BLaER1 (cell line): ENCODE measurements around the gene GPR37L1.
"Not testable (repeated sequence)": the region's sequence is repeated elsewhere in the genome, so short reads cannot be mapped to it uniquely, and the experiment has no call there.

Experiments used
- H3K27ac ChIP-seq: shearing (Covaris generic); formaldehyde crosslinking; 2 replicates; pipeline ENCODE4 v1.8.1; 2022
- H3K27me3 ChIP-seq: shearing (Covaris generic); formaldehyde crosslinking; 2 replicates; pipeline ENCODE4 v1.8.1; 2022
- H3K36me3 ChIP-seq: shearing (Covaris generic); formaldehyde crosslinking; 2 replicates; pipeline ENCODE4 v1.8.1; 2022
- H3K4me1 ChIP-seq: shearing (Covaris generic); formaldehyde crosslinking; 2 replicates; pipeline ENCODE4 v1.8.1; 2022
- H3K4me2 ChIP-seq: shearing (Covaris generic); formaldehyde crosslinking; 2 replicates; pipeline ENCODE4 v1.8.1; 2022
- H3K4me3 ChIP-seq: shearing (Covaris generic); formaldehyde crosslinking; 2 replicates; pipeline ENCODE4 v1.8.1; 2022
- H3K9ac ChIP-seq: shearing (Covaris generic); formaldehyde crosslinking; 2 replicates; pipeline ENCODE4 v1.8.1; 2022
- H3K9me3 ChIP-seq: shearing (Covaris generic); formaldehyde crosslinking; 2 replicates; pipeline ENCODE4 v1.8.1; 2022
- H4K20me1 ChIP-seq: shearing (Covaris generic); formaldehyde crosslinking; 2 replicates; pipeline ENCODE4 v1.8.1; 2022
- Cebpa-rat ChIP-seq: shearing (Covaris generic); IDR thresholded peaks from 2 replicates; pipeline ENCODE4 v1.8.1; 2022

GPR37L1 gene

DNA sequence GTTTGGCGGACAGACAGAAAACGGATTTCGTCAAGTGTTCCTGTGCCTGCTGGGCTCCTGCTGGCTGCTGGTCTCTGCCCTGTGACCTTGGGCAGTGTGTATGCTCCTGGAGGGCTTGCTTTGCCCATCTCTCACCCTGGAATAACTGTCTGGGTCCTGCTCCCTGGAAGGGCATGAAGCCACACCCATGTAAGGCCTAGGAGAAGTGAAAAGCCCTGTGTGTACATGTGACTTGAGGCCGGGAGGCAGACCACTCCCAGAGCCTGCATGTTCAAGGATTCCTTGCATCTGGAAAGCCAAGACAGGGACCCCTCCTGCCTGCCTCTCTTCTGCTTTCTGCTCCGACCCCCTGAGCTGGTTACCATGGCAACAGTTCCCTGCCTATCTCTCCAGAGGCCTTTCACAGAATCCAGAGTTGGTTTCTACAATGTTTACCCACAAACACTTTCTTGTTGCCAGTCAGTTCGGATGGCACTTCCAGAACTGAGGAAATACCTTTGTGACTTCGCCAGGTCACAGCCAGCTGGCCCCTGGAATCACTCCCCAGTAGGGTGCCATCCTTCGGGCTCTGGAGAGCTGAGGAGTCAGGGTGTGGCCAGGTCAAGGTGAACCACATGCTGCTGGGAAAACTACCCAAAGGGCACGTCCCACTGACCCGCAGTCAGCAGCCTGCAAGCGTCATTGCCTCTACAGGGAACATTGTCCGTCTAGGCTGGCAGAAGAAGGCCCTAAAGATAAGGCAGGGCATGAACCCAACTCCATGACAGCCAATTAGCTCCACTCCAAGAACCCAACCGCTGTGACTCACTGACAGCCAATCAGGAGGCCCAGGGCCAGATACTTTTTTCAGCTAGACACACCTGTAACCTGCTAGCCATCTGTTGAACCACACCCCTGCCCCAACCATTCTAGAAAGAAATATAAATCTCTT, 14.7 kb upstream of the GPR37L1 start:
- H3K9me3 ChIP-seq: no peaks in the 10 kb centered on the region
- H3K4me1 ChIP-seq: no peaks in the 10 kb centered on the region
- no peaks in the 10 kb centered on the region for H3K36me3 ChIP-seq
- H3K27ac ChIP-seq: no peak overlapping the region
- no peaks in the 10 kb centered on the region for H4K20me1 ChIP-seq
- H3K27me3 ChIP-seq: no peaks in the 10 kb centered on the region
- no peak overlapping the region for H3K4me2 ChIP-seq
- H3K4me3 ChIP-seq: no peak overlapping the region
- no peak overlapping the region for H3K9ac ChIP-seq
- no peak for TF ChIP-seq Cebpa-rat

DNA sequence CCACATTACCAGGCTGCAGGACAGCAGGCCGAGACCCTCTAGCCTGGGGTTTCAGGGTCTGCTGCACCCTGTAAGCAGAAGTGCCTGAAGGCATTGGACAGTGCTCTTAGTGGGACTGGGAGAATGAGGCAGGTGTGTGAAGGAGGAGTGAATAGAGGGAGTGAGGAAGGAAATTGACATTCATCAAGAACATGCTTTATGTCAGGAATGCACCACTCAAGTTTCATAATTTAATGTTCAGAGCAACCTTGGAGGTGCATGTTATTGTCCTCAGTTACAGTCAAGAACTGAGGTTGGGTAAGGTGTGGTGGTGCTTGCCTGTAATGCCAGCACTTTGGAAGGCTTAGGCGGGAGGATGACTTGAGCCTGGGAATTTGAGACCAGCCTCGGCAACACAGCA, 11.7 kb upstream of the GPR37L1 start:
- H3K9me3 ChIP-seq: no peaks in the 10 kb centered on the region
- H3K36me3 ChIP-seq: no peaks in the 10 kb centered on the region
- no peaks in the 10 kb centered on the region for H3K27me3 ChIP-seq
- no peaks in the 10 kb centered on the region for H4K20me1 ChIP-seq
- no peak overlapping the region for H3K9ac ChIP-seq
- no peaks in the 10 kb centered on the region for H3K4me1 ChIP-seq
- H3K4me2 ChIP-seq: no peak overlapping the region
- no peak overlapping the region for H3K27ac ChIP-seq
- no peak for TF ChIP-seq Cebpa-rat
- H3K4me3 ChIP-seq: no peak overlapping the region

DNA sequence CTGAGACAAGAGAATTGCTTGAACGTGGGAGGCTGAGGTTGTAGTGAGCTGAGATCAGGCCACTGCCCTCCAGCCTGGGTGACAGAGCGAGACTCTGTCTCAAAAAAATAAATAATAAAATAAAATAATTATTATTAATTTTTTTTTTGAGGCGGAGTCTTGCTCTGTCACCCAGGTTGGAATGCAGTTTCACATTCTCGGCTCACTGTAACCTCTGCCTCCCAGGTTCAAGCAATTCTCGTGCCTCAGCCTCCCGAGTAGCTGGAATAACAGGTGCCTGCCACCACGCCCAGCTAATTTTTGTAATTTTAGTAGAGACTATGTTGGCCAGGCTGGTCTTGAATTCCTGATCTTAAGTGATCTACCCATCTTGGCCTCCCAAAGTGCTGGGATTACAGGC, 11.1 kb upstream of the GPR37L1 start:
- not testable (repeated sequence) for H3K4me3 ChIP-seq, H3K4me1 ChIP-seq, H3K9ac ChIP-seq, H3K9me3 ChIP-seq, H4K20me1 ChIP-seq, H3K36me3 ChIP-seq, H3K4me2 ChIP-seq, H3K27me3 ChIP-seq, H3K27ac ChIP-seq

DNA sequence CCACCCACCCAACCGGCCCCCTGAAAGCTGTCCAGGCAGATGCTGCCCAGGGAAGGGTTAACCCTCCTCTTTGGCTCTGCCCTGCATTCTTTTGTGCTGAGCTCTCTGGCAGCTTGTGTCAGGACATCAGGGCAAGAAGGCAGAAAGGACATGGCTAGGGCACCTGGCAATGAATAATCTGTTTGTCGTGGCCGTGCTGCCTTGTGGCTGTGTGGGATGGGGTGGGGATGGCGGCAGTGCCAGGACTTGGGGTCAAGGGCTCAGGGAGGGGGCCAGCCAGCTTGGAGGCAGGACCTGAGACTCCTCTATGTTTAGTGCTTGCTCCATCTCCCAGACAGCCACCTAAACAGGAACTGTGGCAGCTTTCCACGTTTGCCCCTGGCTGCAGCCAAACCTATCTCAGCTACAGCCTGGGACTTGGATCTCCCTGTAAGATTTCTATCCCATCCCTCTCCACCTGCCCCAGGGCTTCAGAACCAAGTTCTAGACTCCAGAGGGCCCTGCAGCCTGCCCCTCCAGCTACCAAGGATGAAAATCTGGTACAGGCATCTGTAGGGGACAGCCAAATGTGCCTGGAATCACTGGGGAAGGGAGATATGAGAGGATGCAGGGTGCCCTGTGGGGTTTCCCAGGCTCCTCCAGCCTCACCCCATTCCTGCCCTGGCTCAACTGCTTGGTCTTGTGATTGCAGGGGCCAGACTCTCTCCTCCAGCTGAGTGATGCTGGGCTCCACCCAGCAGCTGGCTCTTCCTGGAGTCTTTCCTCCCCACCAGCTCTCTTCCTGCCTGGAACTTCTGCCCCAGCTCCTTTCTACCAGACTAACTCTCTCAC, 9.6 kb upstream of the GPR37L1 start:
- Histone ChIP-seq H3K4me1 (no peaks in the 10 kb centered on the region), H3K36me3 (no peaks in the 10 kb centered on the region), H3K9me3 (no peaks in the 10 kb centered on the region), H4K20me1 (no peaks in the 10 kb centered on the region), H3K27me3 (no peaks in the 10 kb centered on the region), H3K9ac (no peak overlapping the region), H3K4me2 (no peak overlapping the region), H3K27ac (no peak overlapping the region), H3K4me3 (no peak overlapping the region)
- TF ChIP-seq Cebpa-rat: no peak

DNA sequence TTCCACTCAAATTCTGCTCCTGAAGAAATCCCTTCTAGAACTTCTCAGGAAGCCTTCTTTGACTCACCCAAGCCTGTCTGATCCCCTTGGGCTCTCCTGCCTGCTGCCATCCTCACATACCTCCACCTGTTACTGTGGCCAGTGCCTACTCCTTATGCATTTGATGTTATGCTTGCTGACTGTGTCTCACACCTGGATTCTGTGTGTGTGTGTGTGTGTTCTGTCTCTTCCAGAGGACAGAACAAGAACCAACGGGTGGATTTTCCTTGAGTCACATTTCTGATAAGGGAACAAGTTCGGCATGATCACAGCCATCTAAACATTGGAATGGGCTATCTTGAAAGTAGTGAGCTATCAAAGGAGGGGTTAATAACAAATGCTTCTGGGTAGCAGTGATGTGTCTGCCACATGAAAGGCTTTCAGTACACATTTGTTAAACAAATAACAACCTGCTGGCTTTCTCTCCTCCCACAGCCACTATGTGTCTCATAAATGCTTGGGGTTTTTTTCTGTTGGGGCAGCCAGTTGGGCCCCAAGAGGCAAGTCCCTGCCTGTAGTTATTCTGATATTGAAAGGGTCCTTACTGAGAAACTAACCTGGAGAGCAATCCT, 8.9 kb upstream of the GPR37L1 start:
- no peaks in the 10 kb centered on the region for H3K9me3 ChIP-seq
- H3K9ac ChIP-seq: no peak overlapping the region
- no peaks in the 10 kb centered on the region for H4K20me1 ChIP-seq
- no peak for TF ChIP-seq Cebpa-rat
- H3K27me3 ChIP-seq: no peaks in the 10 kb centered on the region
- no peak overlapping the region for H3K4me3 ChIP-seq
- no peaks in the 10 kb centered on the region for H3K4me1 ChIP-seq
- no peaks in the 10 kb centered on the region for H3K36me3 ChIP-seq
- no peak overlapping the region for H3K4me2 ChIP-seq
- no peak overlapping the region for H3K27ac ChIP-seq

DNA sequence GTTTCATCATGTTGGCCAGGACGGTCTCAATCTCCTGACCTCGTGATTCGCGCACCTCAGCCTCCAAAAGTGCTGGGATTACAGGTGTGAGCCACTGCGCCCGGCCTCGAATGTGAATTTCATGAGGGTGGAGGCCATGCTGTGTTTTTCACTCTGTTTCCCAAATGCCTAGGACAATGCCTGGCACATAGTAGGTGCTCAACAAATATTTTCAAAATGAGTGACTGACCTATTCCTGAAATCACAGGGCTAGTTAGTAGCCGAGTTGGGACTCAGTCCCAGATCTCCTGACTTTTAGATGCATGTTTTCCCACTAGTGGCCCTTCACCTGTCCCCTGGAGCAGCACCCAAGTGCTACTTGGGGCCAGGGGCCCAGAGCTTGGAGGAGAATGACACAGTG, 6.4 kb upstream of the GPR37L1 start:
- Histone ChIP-seq H3K9ac (no peak overlapping the region), H3K9me3 (no peaks in the 10 kb centered on the region), H3K27me3 (no peaks in the 10 kb centered on the region), H4K20me1 (no peaks in the 10 kb centered on the region), H3K4me1 (no peaks in the 10 kb centered on the region), H3K4me2 (no peak overlapping the region), H3K4me3 (no peak overlapping the region), H3K27ac (no peak overlapping the region), H3K36me3 (no peaks in the 10 kb centered on the region)
- TF ChIP-seq Cebpa-rat: no peak

DNA sequence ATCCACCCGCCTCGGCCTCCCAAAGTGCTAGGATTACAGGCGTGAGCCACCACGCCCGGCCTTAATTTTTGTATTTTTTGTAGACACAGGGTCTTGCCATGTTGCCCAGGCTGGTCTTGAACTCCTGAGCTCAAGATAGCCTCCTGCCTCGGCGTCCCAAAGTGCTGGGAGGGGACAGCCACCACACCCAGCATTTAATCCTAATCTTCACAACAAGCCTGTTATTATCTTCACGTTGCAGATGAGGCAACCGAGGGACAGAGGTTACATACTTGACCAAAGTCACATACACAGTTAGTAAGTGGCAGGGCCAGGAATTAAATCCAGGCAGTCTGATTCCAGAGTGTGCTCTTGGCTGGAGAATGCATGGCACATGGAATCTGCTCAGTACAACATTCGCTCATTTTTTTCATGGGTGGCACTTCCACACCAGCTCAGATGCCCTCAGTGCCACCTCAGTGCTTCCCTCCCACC, 4.8 kb upstream of the GPR37L1 start:
- Histone ChIP-seq H3K9ac (no peak overlapping the region), H3K9me3 (no peaks in the 10 kb centered on the region), H3K4me1 (no peaks in the 10 kb centered on the region), H3K4me3 (no peak overlapping the region), H3K4me2 (no peak overlapping the region), H3K27me3 (no peaks in the 10 kb centered on the region), H3K36me3 (no peaks in the 10 kb centered on the region), H4K20me1 (no peaks in the 10 kb centered on the region), H3K27ac (no peak overlapping the region)
- TF ChIP-seq Cebpa-rat: no peak

DNA sequence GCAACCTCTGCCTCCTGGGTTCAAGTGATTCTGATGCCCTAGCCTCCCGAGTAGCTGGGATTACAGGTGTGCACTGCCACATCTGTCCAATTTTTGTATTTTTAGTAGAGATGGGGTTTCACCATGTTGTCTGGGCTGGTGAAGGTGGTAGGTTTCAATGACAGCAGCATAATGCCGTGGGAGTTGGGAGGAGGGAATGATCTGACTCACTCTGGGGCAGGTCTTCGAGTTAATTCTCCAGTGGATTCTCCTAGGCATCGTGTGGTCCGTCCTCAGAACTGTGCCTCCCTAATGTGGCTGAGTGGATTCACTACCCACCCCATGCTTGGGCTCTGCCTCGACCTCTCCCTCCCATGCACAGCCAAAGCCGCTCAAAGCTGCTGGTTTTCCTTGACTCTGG, 1.7 kb upstream of the GPR37L1 start:
- Histone ChIP-seq H3K9me3 (no peaks in the 10 kb centered on the region), H3K27me3 (no peaks in the 10 kb centered on the region), H3K36me3 (no peaks in the 10 kb centered on the region), H3K9ac (no peak overlapping the region), H3K4me1 (no peaks in the 10 kb centered on the region; the same call in 1 of the 2 replicates), H3K27ac (no peak overlapping the region), H4K20me1 (no peaks in the 10 kb centered on the region), H3K4me3 (no peak overlapping the region), H3K4me2 (no peak overlapping the region)
- no peak for TF ChIP-seq Cebpa-rat

DNA sequence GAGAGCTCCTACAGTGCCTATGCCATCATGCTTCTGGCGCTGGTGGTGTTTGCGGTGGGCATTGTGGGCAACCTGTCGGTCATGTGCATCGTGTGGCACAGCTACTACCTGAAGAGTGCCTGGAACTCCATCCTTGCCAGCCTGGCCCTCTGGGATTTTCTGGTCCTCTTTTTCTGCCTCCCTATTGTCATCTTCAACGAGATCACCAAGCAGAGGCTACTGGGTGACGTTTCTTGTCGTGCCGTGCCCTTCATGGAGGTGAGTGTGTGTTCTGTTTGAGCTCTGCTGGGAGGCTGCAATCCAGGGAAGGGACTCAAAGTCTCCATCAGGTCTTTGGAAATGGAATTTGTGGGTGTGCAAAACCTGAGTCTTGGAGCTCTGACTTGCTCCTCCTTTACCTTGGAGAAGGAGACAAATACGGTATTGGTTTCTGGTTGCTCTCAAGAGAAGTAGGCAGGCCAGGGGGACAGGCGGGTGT, 658 bp downstream of the GPR37L1 start:
- H4K20me1 ChIP-seq: no peaks in the 10 kb centered on the region
- H3K4me2 ChIP-seq: no peak overlapping the region
- H3K9ac ChIP-seq: no peak overlapping the region
- TF ChIP-seq Cebpa-rat: no peak
- no peaks in the 10 kb centered on the region for H3K27me3 ChIP-seq
- peaks cover 22% of the 10 kb centered on the region for H3K4me1 ChIP-seq
- no peaks in the 10 kb centered on the region for H3K9me3 ChIP-seq
- no peaks in the 10 kb centered on the region for H3K36me3 ChIP-seq
- no peak overlapping the region for H3K4me3 ChIP-seq
- H3K27ac ChIP-seq: no peak overlapping the region
